WTC11 (cell line): ENCODE results near the gene ZNF488.

Experiments used
- CREB1 ChIP-seq: sonication (generic); formaldehyde crosslinking; IDR thresholded peaks from 2 replicates; pipeline ENCODE4 v1.8.0; 2023; ENCODE audit warnings: mild to moderate bottlenecking, missing genetic modification reagents
- CTCF ChIP-seq: fragments of 200-600 bp; IDR thresholded peaks from 2 replicates; pipeline ENCODE4 v1.8.0; 2022; ENCODE audit warnings: antibody characterized with exemption
- IRF2 ChIP-seq: sonication (generic); formaldehyde crosslinking; IDR thresholded peaks from 2 replicates; pipeline ENCODE4 v1.8.0; 2022; ENCODE audit warnings: low read depth, missing genetic modification reagents, borderline replicate concordance
- KAT7 ChIP-seq: sonication (generic); formaldehyde crosslinking; IDR thresholded peaks from 2 replicates; pipeline ENCODE4 v1.8.1; 2023; ENCODE audit warnings: missing genetic modification reagents, mild to moderate bottlenecking, borderline replicate concordance
- MXD4 ChIP-seq: fragments of 250-450 bp; sonication (Bioruptor Pico); IDR thresholded peaks from 2 replicates; pipeline ENCODE4 v1.8.0; 2021; ENCODE audit warnings: mild to moderate bottlenecking, moderate library complexity, borderline replicate concordance
- USF2 ChIP-seq: sonication (generic); formaldehyde crosslinking; IDR thresholded peaks from 2 replicates; pipeline ENCODE4 v1.8.1; 2023; ENCODE audit warnings: mild to moderate bottlenecking, missing genetic modification reagents, moderate library complexity
- ZBTB21 ChIP-seq: sonication (generic); formaldehyde crosslinking; IDR thresholded peaks from 2 replicates; pipeline ENCODE4 v1.8.1; 2023; ENCODE audit warnings: mild to moderate bottlenecking, missing genetic modification reagents, borderline replicate concordance
- TF ChIP-seq, protein P1 (sequence below): sonication (generic); formaldehyde crosslinking; conservative IDR thresholded peaks from 2 replicates; pipeline ENCODE4 v1.8.1; 2022; ENCODE audit warnings: mild to moderate bottlenecking, missing genetic modification reagents

DNA sequence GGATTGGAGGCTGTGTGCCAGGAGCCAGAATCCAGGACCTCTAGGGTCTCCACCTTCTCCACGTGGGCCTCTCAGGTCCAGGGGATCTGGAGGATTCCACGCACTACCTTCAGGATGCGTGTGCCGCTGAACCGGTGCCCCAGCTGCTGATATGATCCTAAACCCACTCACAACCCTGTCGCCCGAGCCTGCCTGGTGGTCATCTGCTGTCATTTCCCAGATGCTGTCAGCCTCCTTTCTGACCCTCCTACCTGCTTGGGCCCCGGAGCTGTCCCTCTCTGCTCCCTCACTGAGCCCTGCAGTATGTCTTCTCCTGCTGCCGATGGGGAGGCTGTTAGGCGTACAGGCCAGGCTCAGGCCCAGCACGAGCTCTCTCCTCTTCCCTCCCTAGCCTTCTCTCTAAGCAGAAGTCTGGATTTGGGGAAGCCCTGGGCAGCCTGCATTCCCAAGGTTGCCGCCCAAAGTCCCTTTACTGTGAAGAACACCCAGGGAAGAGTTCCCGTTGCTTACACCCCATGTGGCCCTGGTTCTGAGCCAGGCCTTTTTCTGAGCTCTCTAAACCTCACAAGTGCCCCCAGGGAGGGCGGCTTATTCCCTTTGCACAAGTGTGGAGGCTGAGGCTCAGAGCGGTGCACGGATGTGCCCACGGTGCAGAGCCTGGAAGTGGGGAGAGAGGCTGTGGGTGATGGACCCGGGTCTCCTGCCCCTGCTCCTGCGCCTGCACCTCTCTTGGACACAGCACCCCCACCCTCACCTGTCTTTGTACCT, 30.8 kb upstream of the ZNF488 start:
- TF ChIP-seq KAT7, result no peak
- no peak for TF ChIP-seq CREB1 (CRISPR knock-in tag)
- no peak for TF ChIP-seq ZBTB21
- no peak for TF ChIP-seq CTCF
- TF ChIP-seq IRF2 (CRISPR knock-in tag), result no peak
- TF ChIP-seq MXD4, result no peak
- TF ChIP-seq USF2 (CRISPR knock-in tag), result no peak
- TF ChIP-seq, protein P1, sequence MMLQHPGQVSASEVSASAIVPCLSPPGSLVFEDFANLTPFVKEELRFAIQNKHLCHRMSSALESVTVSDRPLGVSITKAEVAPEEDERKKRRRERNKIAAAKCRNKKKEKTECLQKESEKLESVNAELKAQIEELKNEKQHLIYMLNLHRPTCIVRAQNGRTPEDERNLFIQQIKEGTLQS, result no peak
